Measurements from ENCODE around the gene MRPL28.
"Not testable (repeated sequence)": the region's sequence is repeated elsewhere in the genome, so short reads cannot be mapped to it uniquely, and the experiment has no call there.

MRPL28 gene

DNA sequence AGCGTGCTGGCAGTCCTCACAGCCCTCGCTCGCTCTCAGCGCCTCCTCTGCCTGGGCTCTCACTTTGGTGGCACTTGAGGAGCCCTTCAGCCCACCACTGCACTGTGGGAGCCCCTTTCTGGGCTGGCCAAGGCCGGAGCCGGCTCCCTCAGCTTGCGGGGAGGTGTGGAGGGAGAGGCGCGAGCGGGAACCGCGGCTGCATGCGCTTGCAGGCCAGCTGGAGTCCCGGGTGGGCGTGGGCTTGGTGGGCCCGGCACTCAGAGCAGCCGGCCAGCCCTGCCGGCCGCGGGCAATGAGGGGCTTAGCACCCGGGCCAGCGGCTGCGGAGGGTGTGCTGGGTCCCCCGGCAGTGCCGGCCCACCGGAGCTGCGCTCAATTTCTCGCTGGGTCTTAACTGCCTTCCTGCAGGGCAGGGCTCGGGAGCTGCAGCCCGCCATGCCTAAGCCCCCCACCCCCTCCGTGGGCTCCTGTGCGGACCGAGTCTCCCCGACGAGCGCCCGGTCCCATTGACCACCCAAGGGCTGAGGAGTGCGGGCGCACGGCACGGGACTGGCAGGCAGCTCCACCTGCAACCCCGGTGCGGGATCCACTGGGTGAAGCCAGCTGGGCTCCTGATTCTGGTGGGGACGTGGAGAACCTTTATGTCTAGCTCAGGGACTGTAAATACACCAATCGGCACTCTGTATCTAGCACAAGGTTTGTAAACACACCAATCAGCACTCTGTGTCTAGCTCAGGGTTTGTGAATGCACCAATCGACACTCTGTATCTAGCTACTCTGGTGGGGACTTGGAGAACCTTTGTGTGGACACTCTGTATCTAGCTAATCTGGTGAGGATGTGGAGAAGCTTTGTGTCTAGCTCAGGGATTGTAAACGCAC lies 29.0 kb downstream of the MRPL28 start:
- peaks cover 31% of the 10 kb centered on the region for H3K9me3 ChIP-seq (ENCODE audit: low read length)

DNA sequence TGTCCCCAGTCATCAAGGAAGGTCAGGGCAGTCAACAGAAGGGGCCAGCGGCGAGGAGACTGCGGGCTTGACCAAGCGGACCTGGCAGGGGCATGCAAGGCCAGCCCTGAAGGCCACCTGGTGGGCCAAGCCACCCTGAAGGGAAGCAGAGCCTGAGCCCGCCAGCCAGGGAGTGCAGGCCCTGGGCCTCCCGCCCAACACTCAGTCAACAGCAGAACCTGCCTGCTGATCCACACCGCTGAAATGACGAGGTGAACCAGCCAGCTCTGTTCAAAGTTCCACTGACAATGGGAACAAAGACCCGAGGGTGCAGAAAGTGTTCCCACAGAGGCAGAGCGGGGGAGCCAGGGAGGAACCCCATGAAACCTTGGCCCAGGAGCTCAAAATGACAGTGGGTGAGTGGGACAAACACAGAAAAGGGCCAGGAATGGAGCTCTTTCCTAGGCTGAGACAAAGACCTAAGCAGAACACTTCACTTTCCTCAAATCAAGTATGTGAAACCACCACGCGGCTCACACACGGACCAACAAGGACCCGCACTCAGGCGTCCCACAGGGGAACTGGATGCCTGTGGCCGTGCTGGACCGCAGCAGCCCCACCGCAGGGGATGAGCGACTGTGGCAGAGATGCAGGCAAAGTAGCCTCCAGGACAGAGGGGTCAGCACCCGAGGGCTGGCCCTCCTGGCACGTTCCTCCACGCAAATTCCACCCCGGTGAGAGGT lies 29.8 kb downstream of the MRPL28 start:
- peaks cover 24% of the 10 kb centered on the region for H3K36me3 ChIP-seq (ENCODE audit: insufficient read depth, low read length)
- peaks cover 24% of the 10 kb centered on the region for H3K9me3 ChIP-seq (ENCODE audit: low read length)
- no peak overlapping the region for H3K4me3 ChIP-seq (ENCODE audit: low read length)
- H3K27me3 ChIP-seq (ENCODE audit: insufficient read depth, low read length): no peaks in the 10 kb centered on the region
- H2AFZ ChIP-seq (ENCODE audit: low read depth, low read length): no peak overlapping the region
- no peaks in the 10 kb centered on the region for H3K4me1 ChIP-seq (ENCODE audit: insufficient read depth, low read length)

More for the DNA sequence above, 29.0 kb downstream of the MRPL28 start:
- H3K27me3 ChIP-seq (ENCODE audit: insufficient read depth, low read length); H2AFZ ChIP-seq (ENCODE audit: low read depth, low read length); H3K4me3 ChIP-seq (ENCODE audit: low read length); H3K4me1 ChIP-seq (ENCODE audit: insufficient read depth, low read length): not testable (repeated sequence)
- peaks cover 32% of the 10 kb centered on the region for H3K36me3 ChIP-seq (ENCODE audit: insufficient read depth, low read length)

- Histone ChIP-seq H3K36me3 (ENCODE audit: insufficient read depth, low read length) (peaks cover 16% of the 10 kb centered on the region), H3K27me3 (ENCODE audit: insufficient read depth, low read length) (no peaks in the 10 kb centered on the region), H2AFZ (ENCODE audit: low read depth, low read length) (no peak overlapping the region), H3K9me3 (ENCODE audit: low read length) (peaks cover 20% of the 10 kb centered on the region), H3K4me1 (ENCODE audit: insufficient read depth, low read length) (no peaks in the 10 kb centered on the region), H3K4me3 (ENCODE audit: low read length) (no peak overlapping the region)
These were observed 30.7 kb downstream of the MRPL28 start for GRCh38 chr16:339680-340079.

GRCh38 chr16:337975-338575 lies 32.3 kb downstream of the MRPL28 start:
- H3K36me3 ChIP-seq (ENCODE audit: insufficient read depth, low read length): peaks cover 10% of the 10 kb centered on the region
- no peak overlapping the region for H3K4me3 ChIP-seq (ENCODE audit: low read length)
- no peaks in the 10 kb centered on the region for H3K4me1 ChIP-seq (ENCODE audit: insufficient read depth, low read length)
- peaks cover 19% of the 10 kb centered on the region for H3K9me3 ChIP-seq (ENCODE audit: low read length)
- no peaks in the 10 kb centered on the region for H3K27me3 ChIP-seq (ENCODE audit: insufficient read depth, low read length)
- H2AFZ ChIP-seq (ENCODE audit: low read depth, low read length): no peak overlapping the region

- peaks cover 13% of the 10 kb centered on the region for H3K9me3 ChIP-seq (ENCODE audit: low read length)
- no peaks in the 10 kb centered on the region for H3K4me1 ChIP-seq (ENCODE audit: insufficient read depth, low read length)
- peaks cover 4% of the 10 kb centered on the region for H3K36me3 ChIP-seq (ENCODE audit: insufficient read depth, low read length)
- no peaks in the 10 kb centered on the region for H3K27me3 ChIP-seq (ENCODE audit: insufficient read depth, low read length)
- no peak overlapping the region for H3K4me3 ChIP-seq (ENCODE audit: low read length)
- H2AFZ ChIP-seq (ENCODE audit: low read depth, low read length): no peak overlapping the region
These were observed 32.9 kb downstream of the MRPL28 start for GRCh38 chr16:337437-337836.

DNA sequence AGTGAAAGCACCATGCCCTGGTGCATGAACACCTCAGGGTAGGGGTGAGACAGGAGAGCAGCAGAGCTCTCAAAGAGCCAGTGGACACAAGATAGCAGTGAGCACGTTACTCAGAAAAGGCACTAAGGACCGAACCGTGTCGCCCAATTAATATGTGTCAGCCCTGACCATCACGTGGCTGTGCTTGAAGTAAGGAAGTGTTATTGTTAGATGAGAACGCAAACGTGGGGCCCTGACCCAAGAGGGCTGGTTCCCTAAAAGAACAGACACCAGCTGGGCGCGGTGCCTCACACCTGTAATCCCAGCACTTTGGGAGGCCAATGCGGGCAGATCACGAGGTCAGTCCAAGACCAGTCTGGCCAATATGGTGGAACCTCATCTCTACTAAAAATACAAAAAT lies 34.1 kb downstream of the MRPL28 start:
- no peaks in the 10 kb centered on the region for H3K27me3 ChIP-seq (ENCODE audit: insufficient read depth, low read length)
- no peak overlapping the region for H2AFZ ChIP-seq (ENCODE audit: low read depth, low read length)
- peaks cover 10% of the 10 kb centered on the region for H3K9me3 ChIP-seq (ENCODE audit: low read length)
- H3K36me3 ChIP-seq (ENCODE audit: insufficient read depth, low read length): no peaks in the 10 kb centered on the region
- peaks cover 9% of the 10 kb centered on the region for H3K4me1 ChIP-seq (ENCODE audit: insufficient read depth, low read length)
- no peak overlapping the region for H3K4me3 ChIP-seq (ENCODE audit: low read length)

DNA sequence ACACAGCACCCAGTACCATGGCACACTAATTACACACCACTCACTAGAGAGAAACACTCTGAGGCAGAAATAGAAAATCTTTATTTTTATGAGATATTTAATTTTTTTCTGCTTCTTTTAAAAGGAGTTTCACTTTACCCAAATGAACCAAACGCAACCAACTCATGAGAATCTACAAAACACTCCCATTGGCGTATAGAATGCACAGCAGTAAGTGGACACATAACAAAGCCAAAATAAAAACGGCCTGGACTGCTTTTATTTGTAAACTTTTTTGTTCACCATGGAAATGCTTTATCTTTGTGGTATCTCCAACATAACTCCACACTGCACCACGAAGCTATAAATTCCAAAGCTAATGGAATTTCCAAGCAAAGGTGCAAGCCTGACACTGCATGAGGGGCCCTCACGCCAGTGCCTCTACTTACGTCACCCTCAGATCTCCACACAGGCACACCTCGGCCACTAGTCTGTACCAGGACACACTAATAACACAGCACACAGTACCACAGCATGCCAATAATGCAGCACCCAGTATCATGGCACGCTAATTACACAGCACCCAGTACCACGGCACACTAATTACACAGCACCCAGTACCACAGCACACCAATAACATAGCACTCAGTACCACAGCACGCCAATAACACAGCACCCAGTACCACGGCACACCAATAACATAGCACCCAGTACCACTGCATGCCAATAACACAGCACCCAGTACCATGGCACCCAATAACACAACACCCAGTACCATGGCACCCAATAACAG lies 35.3 kb downstream of the MRPL28 start:
- H2AFZ ChIP-seq (ENCODE audit: low read depth, low read length): not testable (repeated sequence)

DNA sequence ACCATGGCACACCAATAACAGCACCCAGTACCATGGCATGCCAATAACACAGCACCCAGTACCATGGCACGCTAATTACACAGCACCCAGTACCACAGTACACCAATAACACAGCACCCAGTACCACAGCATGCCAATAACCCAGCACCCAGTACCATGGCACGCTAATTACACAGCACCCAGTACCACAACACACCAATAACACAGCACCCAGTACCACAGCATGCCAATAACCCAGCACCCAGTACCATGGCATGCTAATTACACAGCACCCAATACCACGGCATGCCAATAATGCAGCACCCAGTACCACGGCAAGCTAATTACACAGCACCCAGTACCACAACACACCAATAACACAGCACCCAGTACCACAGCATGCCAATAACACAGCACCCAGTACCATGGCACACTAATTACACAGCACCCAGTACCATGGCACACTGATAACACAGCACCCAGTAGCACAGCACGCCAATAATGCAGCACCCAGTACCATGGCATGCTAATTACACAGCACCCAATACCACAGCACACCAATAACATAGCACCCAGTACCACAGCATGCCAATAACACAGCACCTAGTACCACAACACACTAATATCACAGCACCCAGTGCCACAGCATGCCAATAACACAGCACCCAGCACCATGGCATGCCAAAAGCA lies 36.0 kb downstream of the MRPL28 start:
- not testable (repeated sequence) for H3K9me3 ChIP-seq (ENCODE audit: low read length); H3K36me3 ChIP-seq (ENCODE audit: insufficient read depth, low read length); H2AFZ ChIP-seq (ENCODE audit: low read depth, low read length); H3K4me3 ChIP-seq (ENCODE audit: low read length); H3K27me3 ChIP-seq (ENCODE audit: insufficient read depth, low read length)
- peaks cover 20% of the 10 kb centered on the region for H3K4me1 ChIP-seq (ENCODE audit: insufficient read depth, low read length)

More for the DNA sequence above, 35.3 kb downstream of the MRPL28 start:
- not testable (repeated sequence) for H3K9me3 ChIP-seq (ENCODE audit: low read length); H3K27me3 ChIP-seq (ENCODE audit: insufficient read depth, low read length); H3K36me3 ChIP-seq (ENCODE audit: insufficient read depth, low read length); H3K4me3 ChIP-seq (ENCODE audit: low read length)
- H3K4me1 ChIP-seq (ENCODE audit: insufficient read depth, low read length): peaks cover 20% of the 10 kb centered on the region

GRCh38 chr16:333406-334094 lies 36.8 kb downstream of the MRPL28 start:
- Histone ChIP-seq H3K27me3 (ENCODE audit: insufficient read depth, low read length) (no peaks in the 10 kb centered on the region), H2AFZ (ENCODE audit: low read depth, low read length) (no peak overlapping the region), H3K36me3 (ENCODE audit: insufficient read depth, low read length) (no peaks in the 10 kb centered on the region), H3K4me3 (ENCODE audit: low read length) (no peak overlapping the region), H3K4me1 (ENCODE audit: insufficient read depth, low read length) (peaks cover 20% of the 10 kb centered on the region), H3K9me3 (ENCODE audit: low read length) (peaks cover 3% of the 10 kb centered on the region)

DNA sequence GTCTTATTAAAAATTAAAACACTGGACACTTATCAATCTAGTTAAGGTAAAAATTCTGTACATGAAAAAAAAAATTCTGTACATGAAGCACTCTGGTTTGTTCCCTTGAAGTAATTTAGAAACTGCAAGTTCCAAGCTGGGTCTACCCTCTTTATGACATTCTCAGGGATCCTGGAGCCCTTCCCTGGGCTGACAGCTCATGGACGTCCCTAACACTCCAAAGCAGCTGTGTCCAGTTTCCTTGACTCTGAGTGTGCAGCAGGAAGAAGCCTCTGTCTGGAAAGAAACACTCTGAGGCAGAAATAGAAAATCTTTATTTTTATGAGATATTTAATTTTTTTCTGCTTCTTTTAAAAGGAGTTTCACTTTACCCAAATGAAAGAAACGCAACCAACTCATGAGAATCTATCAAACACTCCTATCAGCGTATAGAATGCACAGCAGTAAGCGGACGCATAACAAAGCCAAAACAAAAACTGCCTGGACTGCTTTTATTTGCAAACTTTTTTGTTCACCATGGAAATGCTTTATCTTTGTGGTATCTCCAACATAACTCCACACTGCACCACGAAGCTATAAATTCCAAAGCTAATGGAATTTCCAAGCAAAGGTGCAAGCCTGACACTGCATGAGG lies 39.0 kb downstream of the MRPL28 start:
- H3K4me3 ChIP-seq (ENCODE audit: low read length); H3K36me3 ChIP-seq (ENCODE audit: insufficient read depth, low read length); H3K9me3 ChIP-seq (ENCODE audit: low read length); H2AFZ ChIP-seq (ENCODE audit: low read depth, low read length); H3K27me3 ChIP-seq (ENCODE audit: insufficient read depth, low read length): not testable (repeated sequence)
- peaks cover 28% of the 10 kb centered on the region for H3K4me1 ChIP-seq (ENCODE audit: insufficient read depth, low read length)

DNA sequence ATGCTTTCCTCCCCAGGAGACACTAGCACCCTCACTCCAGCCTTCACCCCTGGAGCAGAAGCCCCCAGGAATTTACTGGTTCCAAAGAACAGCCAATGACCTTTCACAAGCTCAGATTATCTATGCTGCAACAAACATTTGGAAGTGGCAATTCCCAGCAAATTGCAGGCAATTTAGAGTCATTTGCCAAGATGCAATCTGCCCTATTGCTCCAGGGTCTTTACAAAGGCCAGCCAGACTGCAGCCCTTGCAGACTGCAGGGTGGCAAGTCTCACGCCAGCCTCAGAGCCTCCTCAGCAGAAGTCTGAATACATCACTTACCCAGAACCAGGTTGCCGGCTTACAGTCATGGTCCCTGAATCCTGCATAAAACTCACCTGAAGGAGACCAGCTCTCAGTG lies 39.6 kb downstream of the MRPL28 start:
- H3K9me3 ChIP-seq (ENCODE audit: low read length): peaks cover 2% of the 10 kb centered on the region

More for the DNA sequence above, 39.6 kb downstream of the MRPL28 start:
- Histone ChIP-seq H2AFZ (ENCODE audit: low read depth, low read length) (no peak overlapping the region), H3K27me3 (ENCODE audit: insufficient read depth, low read length) (no peaks in the 10 kb centered on the region), H3K4me1 (ENCODE audit: insufficient read depth, low read length) (peaks cover 28% of the 10 kb centered on the region), H3K36me3 (ENCODE audit: insufficient read depth, low read length) (no peaks in the 10 kb centered on the region), H3K4me3 (ENCODE audit: low read length) (no peak overlapping the region)
